D721Med (cell line): ENCODE results near the gene SNPH.

Experiments used
- DNase-seq: peaks from one replicate; pipeline ENCODE4 v3.0.0; 2011; ENCODE audit warnings: low spot score; ENCODE audit not compliant: insufficient read length
- FAIRE-seq: peaks from 2 replicates; lab custom pipeline; 2011; peaks lifted over from hg19 to GRCh38; lab: Jason Lieb, UNC
- CTCF ChIP-seq: IDR thresholded peaks from 2 replicates; pipeline ENCODE4 v1.5.1; 2012; ENCODE audit warnings: mild to moderate bottlenecking, control low read depth; ENCODE audit not compliant: insufficient read depth; ENCODE audit errors: missing control alignments

SNPH gene

DNA sequence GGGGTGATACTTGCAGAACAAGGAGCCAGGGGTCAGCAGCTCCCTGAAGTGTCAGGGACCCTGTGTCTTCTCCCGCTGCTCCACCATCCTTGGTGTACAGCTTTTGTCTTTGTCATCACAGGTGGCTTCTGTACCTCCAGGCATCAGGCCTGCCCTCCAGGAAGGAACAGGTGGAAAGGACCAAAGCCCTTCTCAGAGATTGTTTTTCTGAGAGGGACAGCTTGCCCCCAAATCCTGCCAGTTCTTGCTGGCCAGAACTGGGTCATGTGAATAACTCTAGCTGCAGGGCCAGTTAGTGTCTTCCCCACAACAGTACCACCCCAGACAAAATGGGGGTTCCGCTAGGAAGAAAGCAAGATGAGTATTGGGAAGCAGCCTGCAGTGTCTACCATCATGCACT, 31.4 kb downstream of the SNPH start:
- DNase-seq (no peak), FAIRE-seq (no peak)
- no peak for TF ChIP-seq CTCF

GRCh38 chr20:1298166-1298565, 32.1 kb downstream of the SNPH start:
- TF ChIP-seq CTCF = no peak
- FAIRE-seq = no peak
- no peak for DNase-seq

- DNase-seq (no peak), FAIRE-seq (no peak)
- no peak for TF ChIP-seq CTCF
Measured at GRCh38 chr20:1298888-1299511, 32.9 kb downstream of the SNPH start.

- no peak for FAIRE-seq
- DNase-seq = no peak
- TF ChIP-seq CTCF = no peak
Measured at GRCh38 chr20:1299522-1299921, 33.4 kb downstream of the SNPH start.

DNA sequence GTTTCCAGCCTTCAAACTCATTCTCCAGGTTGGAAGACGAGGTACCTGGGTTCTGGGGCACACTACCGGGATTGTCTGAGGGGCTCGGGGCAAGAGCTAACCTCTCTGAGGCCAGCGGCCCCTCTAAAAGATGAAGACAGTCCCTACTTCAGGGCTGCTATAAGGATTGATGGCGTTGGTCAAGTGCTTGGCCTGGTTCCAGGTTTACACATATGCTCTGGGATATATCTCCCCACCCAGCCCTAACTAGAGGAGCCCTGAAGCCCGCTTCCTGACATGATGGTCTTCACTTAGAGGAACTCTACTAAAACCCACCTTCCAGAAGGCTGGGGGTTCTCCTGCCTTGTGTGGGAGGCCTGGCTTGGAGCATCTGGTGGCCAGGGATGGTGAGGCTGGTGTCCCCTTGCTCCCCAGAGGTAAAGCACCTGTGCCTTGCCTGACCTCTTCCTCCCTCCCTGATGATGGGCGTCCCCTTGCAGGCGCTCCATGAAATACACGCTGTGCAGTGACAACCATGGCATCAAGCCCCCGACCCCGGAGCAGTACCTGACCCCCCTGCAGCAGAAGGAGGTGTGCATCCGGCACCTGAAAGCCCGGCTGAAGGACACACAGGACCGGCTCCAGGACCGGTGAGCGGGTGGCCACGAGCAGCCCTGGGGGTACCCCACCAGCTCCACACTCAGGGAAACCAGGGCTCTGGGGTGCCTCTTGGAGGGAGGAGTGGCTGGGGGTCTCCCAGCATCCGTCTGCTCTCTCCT, 34.2 kb downstream of the SNPH start:
- no peak for FAIRE-seq
- TF ChIP-seq CTCF = no peak
- DNase-seq = no peak

DNA sequence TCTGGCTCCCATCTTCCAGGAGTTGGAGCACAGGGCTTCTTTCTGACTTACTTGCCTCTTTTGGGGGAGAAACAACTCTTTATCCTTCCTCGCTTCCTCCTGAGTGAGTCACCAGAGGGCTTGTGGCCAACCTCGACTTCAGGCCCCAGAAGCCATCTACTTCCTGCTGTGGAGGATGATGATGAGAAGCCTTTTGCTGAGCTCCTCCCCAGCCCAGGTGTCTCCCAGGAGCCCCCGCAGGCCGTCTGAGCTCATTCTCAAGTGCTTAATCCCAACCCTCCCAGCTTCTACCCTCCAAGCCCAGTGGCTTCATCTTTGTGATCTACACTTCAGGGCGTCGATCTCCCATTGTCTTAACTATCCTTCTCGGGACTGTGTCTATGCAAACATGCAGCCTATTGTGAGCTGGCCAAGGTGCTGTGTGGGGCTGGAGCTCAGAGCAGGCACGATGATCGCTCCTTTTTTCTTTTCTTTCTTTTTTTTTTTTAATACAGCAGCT, 35.0 kb downstream of the SNPH start:
- FAIRE-seq (no peak), DNase-seq (no peak)
- TF ChIP-seq CTCF = no peak
